GM12878 (cell line): ENCODE data around the gene GPATCH2L.

Source experiments
- BRCA1 ChIP-seq: IDR thresholded peaks from 2 replicates; pipeline ENCODE4 v1.6.1; 2011; ENCODE audit warnings: low read depth, low read length, improper control_type of control experiment
- CHD2 ChIP-seq: IDR thresholded peaks from 2 replicates; pipeline ENCODE4 v1.6.1; 2011; ENCODE audit warnings: low read depth, low read length, improper control_type of control experiment, borderline replicate concordance
- CTCF ChIP-seq, 3 experiments: IDR thresholded peaks in 2 of 3; conservative IDR thresholded peaks in 1 of 3; 2 replicates each; pipeline ENCODE4 v1.5.1; 2011; ENCODE audit warnings: low read depth in 3 of 3, low read length in 3 of 3, mild to moderate bottlenecking in 3 of 3, control low read depth in 2 of 3, moderate library complexity in 2 of 3, inconsistent platforms in 1 of 3, mixed read lengths in 1 of 3; ENCODE audit not compliant: control insufficient read depth in 2 of 3, insufficient read depth in 1 of 3; ENCODE audit errors: extremely low read depth in 1 of 3
- NR2C1 ChIP-seq: fragments of 450-650 bp; IDR thresholded peaks from 2 replicates; pipeline ENCODE4 v1.6.1; 2017; ENCODE audit warnings: antibody characterized with exemption, mild to moderate bottlenecking, moderate library complexity
- POLR2AphosphoS5 ChIP-seq: IDR thresholded peaks from 2 replicates; pipeline ENCODE4 v1.6.1; 2011; ENCODE audit warnings: mild to moderate bottlenecking, low read length, inconsistent platforms
- POU2F2 ChIP-seq: IDR thresholded peaks from 3 replicates; pipeline ENCODE4 v1.6.1; 2011; ENCODE audit warnings: low read depth, mild to moderate bottlenecking, low read length, borderline replicate concordance
- RBBP5 ChIP-seq: fragments of 200-600 bp; sonication (generic); conservative IDR thresholded peaks from 2 replicates; pipeline ENCODE4 v1.6.1; 2016
- RELA ChIP-seq: fragments of 450-650 bp; IDR thresholded peaks from 2 replicates; pipeline ENCODE4 v1.8.0; 2014; ENCODE audit warnings: borderline replicate concordance; ENCODE audit not compliant: partially characterized antibody
- SIN3A ChIP-seq: IDR thresholded peaks from 2 replicates; pipeline ENCODE4 v1.6.1; 2012; ENCODE audit warnings: low read depth, low read length, improper control_type of control experiment
- SRF ChIP-seq, 2 experiments: IDR thresholded peaks; 2 replicates each; pipeline ENCODE4 v1.6.1; 2011; ENCODE audit warnings: low read depth in 2 of 2, low read length in 2 of 2, mild to moderate bottlenecking in 1 of 2, moderate library complexity in 1 of 2

- no peak for TF ChIP-seq POLR2AphosphoS5
- TF ChIP-seq POU2F2 = no peak
- TF ChIP-seq SRF (IDR thresholded peaks at IDR 0.05; ENCODE audit: low read depth in 2 of 2, low read length in 2 of 2) = no peak
- no peak for TF ChIP-seq CTCF (IDR thresholded peaks at IDR 0.05 in 2 of 3, conservative IDR thresholded peaks at IDR 0.05 in 1 of 3; ENCODE audit: control insufficient read depth in 2 of 3, extremely low read depth in 1 of 3, insufficient read depth in 1 of 3, low read depth in 3 of 3, low read length in 3 of 3)
- TF ChIP-seq RELA = no peak
- TF ChIP-seq CHD2 = no peak
- no peak for TF ChIP-seq RBBP5
- TF ChIP-seq BRCA1 = no peak
- TF ChIP-seq SIN3A = no peak
- TF ChIP-seq NR2C1 = no peak
Measured at GRCh38 chr14:76217179-76217578, 65.5 kb downstream of the GPATCH2L start.
